ENCODE measurements around the gene DKK2. TPM values are rescaled to one million over a fixed set of nuclear protein-coding genes. Genes with fewer than 3 reads are reported as not detected.
"Not testable (repeated sequence)": the region's sequence is repeated elsewhere in the genome, so short reads cannot be mapped to it uniquely, and the experiment has no call there.

The DKK2 gene
- total and polyA plus RNA-seq, 9 of the 15 experiments (the other 6 are each of a cell fraction or from before 2014, with no cell fraction given): not detected

DNA sequence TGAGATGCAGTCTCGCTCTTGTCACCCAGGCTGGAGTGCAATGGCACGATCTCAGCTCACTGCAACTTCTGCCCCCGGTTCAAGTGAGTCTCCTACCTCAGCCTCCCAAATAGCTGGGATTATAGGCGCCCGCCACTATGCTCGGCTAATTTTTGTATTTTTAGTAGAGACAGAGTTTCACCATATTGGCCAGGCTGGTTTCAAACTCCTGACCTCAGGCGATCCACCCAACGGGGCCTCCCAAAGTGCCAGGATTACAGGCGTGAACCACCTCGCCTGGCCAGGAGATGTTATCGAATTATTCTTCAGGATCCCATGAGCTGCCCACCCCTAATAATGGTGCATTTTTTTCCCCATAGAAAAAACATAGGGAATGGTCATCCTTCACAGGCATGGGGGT lies 128.1 kb downstream of the DKK2 start:
- H3K36me3 ChIP-seq (ENCODE audit: control insufficient read depth, insufficient read depth, low read length); H3K79me2 ChIP-seq (ENCODE audit: control insufficient read depth, insufficient read depth, low read length); H3K4me1 ChIP-seq (replicated peaks in 1 of 2; ENCODE audit: control insufficient read depth in 2 of 2, insufficient read depth in 2 of 2, low read length in 2 of 2); CTCF ChIA-PET (ENCODE audit: low intra/inter-chr PET ratio); BruUV-seq (replicated peaks); intact Hi-C loops (cut with micrococcal nuclease); FAIRE-seq; ATAC-seq; H3K27ac ChIP-seq (ENCODE audit: extremely low read depth, low read depth, low read length); H2AFZ ChIP-seq (ENCODE audit: low read depth, low read length); H3K9ac ChIP-seq (ENCODE audit: insufficient read depth in 1 of 2, low read depth in 2 of 2, low read length in 2 of 2); H3K4me2 ChIP-seq (ENCODE audit: insufficient read depth, low read length); H3K4me3 ChIP-seq; H3K9me3 ChIP-seq (replicated peaks; ENCODE audit: control insufficient read depth, insufficient read depth, low read depth, low read length); H4K20me1 ChIP-seq (replicated peaks; ENCODE audit: control insufficient read depth, insufficient read depth, low read length); DNase-seq (ENCODE audit: extremely low read depth in 1 of 4, low spot score in 3 of 4); in situ Hi-C loops (cut with MboI); POLR2A ChIA-PET; H3K9me1 ChIP-seq (ENCODE audit: control insufficient read depth, insufficient read depth, low read length); H3K27me3 ChIP-seq (ENCODE audit: control insufficient read depth in 2 of 2, insufficient read depth in 2 of 2, low read length in 2 of 2): not testable (repeated sequence)
- WGBS (ENCODE audit: insufficient coverage, low coverage, missing lambda C conversion rate): 0% methylated on average over 9 of the region's 11 CpGs

DNA sequence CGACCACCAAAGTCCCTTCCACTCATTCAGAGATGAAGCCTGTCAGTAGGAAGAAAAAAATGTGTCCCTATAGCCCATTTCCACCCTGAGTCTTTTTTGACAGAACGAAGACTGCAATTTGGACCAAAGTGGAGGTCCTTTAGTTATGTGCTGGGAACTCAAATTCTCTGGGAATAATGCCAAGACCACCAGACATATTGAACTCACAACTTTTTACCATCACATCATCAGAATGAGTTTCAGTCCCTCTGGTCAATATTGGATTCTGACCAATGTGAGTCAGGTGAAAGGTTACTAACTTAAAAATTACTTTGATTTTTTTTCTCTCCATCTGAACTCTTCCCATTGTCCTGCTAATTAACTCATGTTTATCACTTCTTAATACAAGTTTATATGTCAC lies 128.9 kb downstream of the DKK2 start:
- in situ Hi-C loops (cut with MboI): no loop called here
- Histone ChIP-seq H3K9me1 (ENCODE audit: control insufficient read depth, insufficient read depth, low read length) (no peaks in the 10 kb centered on the region), H3K4me2 (ENCODE audit: insufficient read depth, low read length) (no peak overlapping the region), H3K4me1 (replicated peaks in 1 of 2; ENCODE audit: control insufficient read depth in 2 of 2, insufficient read depth in 2 of 2, low read length in 2 of 2) (no peaks in the 10 kb centered on the region), H3K36me3 (ENCODE audit: control insufficient read depth, insufficient read depth, low read length) (no peaks in the 10 kb centered on the region), H4K20me1 (replicated peaks; ENCODE audit: control insufficient read depth, insufficient read depth, low read length) (no peaks in the 10 kb centered on the region), H3K27me3 (ENCODE audit: control insufficient read depth in 2 of 2, insufficient read depth in 2 of 2, low read length in 2 of 2) (no peaks in the 10 kb centered on the region), H3K9me3 (replicated peaks; ENCODE audit: control insufficient read depth, insufficient read depth, low read depth, low read length) (no peaks in the 10 kb centered on the region), H3K27ac (ENCODE audit: extremely low read depth, low read depth, low read length) (no peak overlapping the region), H2AFZ (ENCODE audit: low read depth, low read length) (no peak overlapping the region), H3K4me3 (no peak overlapping the region), H3K9ac (ENCODE audit: insufficient read depth in 1 of 2, low read depth in 2 of 2, low read length in 2 of 2) (no peak overlapping the region), H3K79me2 (ENCODE audit: control insufficient read depth, insufficient read depth, low read length) (no peaks in the 10 kb centered on the region)
- intact Hi-C loops (cut with micrococcal nuclease): no loop called here
- FAIRE-seq (no peak), ATAC-seq (no peak), DNase-seq (ENCODE audit: extremely low read depth in 1 of 4, low spot score in 3 of 4) (no peak)
- CTCF ChIA-PET (ENCODE audit: low intra/inter-chr PET ratio): no interaction called here
- no TSS peak for BruUV-seq (replicated peaks)
- POLR2A ChIA-PET: no interaction called here
- WGBS (ENCODE audit: insufficient coverage, low coverage, missing lambda C conversion rate): 3% methylated on average over 2 of the region's 2 CpGs
- TF ChIP-seq, protein P1, sequence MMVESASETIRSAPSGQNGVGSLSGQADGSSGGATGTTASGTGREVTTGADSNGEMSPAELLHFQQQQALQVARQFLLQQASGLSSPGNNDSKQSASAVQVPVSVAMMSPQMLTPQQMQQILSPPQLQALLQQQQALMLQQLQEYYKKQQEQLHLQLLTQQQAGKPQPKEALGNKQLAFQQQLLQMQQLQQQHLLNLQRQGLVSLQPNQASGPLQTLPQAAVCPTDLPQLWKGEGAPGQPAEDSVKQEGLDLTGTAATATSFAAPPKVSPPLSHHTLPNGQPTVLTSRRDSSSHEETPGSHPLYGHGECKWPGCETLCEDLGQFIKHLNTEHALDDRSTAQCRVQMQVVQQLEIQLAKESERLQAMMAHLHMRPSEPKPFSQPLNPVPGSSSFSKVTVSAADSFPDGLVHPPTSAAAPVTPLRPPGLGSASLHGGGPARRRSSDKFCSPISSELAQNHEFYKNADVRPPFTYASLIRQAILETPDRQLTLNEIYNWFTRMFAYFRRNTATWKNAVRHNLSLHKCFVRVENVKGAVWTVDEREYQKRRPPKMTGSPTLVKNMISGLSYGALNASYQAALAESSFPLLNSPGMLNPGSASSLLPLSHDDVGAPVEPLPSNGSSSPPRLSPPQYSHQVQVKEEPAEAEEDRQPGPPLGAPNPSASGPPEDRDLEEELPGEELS (CRISPR knock-in tag; IDR thresholded peaks at IDR 0.05; ENCODE audit: borderline replicate concordance): no peak
- no peak for TF ChIP-seq CAMTA2 (CRISPR knock-in tag; conservative IDR thresholded peaks at IDR 0.05)
- TF ChIP-seq, protein P2, sequence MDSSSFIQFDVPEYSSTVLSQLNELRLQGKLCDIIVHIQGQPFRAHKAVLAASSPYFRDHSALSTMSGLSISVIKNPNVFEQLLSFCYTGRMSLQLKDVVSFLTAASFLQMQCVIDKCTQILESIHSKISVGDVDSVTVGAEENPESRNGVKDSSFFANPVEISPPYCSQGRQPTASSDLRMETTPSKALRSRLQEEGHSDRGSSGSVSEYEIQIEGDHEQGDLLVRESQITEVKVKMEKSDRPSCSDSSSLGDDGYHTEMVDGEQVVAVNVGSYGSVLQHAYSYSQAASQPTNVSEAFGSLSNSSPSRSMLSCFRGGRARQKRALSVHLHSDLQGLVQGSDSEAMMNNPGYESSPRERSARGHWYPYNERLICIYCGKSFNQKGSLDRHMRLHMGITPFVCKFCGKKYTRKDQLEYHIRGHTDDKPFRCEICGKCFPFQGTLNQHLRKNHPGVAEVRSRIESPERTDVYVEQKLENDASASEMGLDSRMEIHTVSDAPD (CRISPR knock-in tag; IDR thresholded peaks at IDR 0.05): no peak
- TF ChIP-seq, protein P3, sequence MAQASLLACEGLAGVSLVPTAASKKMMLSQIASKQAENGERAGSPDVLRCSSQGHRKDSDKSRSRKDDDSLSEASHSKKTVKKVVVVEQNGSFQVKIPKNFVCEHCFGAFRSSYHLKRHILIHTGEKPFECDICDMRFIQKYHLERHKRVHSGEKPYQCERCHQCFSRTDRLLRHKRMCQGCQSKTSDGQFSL (CRISPR knock-in tag; IDR thresholded peaks at IDR 0.05): no peak
- TF ChIP-seq, protein P3 (tag; IDR thresholded peaks at IDR 0.05): no peak
- TF ChIP-seq, protein P4, sequence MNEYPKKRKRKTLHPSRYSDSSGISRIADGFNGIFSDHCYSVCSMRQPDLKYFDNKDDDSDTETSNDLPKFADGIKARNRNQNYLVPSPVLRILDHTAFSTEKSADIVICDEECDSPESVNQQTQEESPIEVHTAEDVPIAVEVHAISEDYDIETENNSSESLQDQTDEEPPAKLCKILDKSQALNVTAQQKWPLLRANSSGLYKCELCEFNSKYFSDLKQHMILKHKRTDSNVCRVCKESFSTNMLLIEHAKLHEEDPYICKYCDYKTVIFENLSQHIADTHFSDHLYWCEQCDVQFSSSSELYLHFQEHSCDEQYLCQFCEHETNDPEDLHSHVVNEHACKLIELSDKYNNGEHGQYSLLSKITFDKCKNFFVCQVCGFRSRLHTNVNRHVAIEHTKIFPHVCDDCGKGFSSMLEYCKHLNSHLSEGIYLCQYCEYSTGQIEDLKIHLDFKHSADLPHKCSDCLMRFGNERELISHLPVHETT (CRISPR knock-in tag; conservative IDR thresholded peaks at IDR 0.05 in 1 of 2, IDR thresholded peaks at IDR 0.05 in 1 of 2): no peak
- no peak for TF ChIP-seq C11orf30 (IDR thresholded peaks at IDR 0.05; ENCODE audit: low read depth)
